ENCODE results near the gene LRRC3C.

- TF ChIP-seq EZH2 (IDR thresholded peaks at IDR 0.05) (no peak), POLR2AphosphoS5 (IDR thresholded peaks at IDR 0.05; ENCODE audit: borderline replicate concordance, low read depth, low read length) (no peak)
Measured at GRCh38 chr17:39951924-39952679, 24.6 kb downstream of the LRRC3C start.

All from SK-N-MC (cell line).